GM21528 (cell line): ENCODE data around the gene TMEM240.
"Not testable (repeated sequence)": the region's sequence is repeated elsewhere in the genome, so short reads cannot be mapped to it uniquely, and the experiment has no call there.

Source experiments
- ATAC-seq: cut with Tn5 transposase; IDR thresholded peaks from one replicate; pipeline ENCODE4 v1.9.1; 2021; ENCODE audit warnings: mild to moderate bottlenecking, moderate library complexity; ENCODE audit not compliant: unreplicated experiment, low FRiP score

TMEM240 gene

GRCh38 chr1:1527092-1527816 lies 13.2 kb downstream of the TMEM240 start:
- no peak for ATAC-seq

GRCh38 chr1:1526476-1526875 lies 13.9 kb downstream of the TMEM240 start:
- ATAC-seq, result not testable (repeated sequence)

- ATAC-seq, result not testable (repeated sequence)
These were observed 15.6 kb downstream of the TMEM240 start for GRCh38 chr1:1524750-1525383.

GRCh38 chr1:1523651-1524050 lies 16.8 kb downstream of the TMEM240 start:
- not testable (repeated sequence) for ATAC-seq

- not testable (repeated sequence) for ATAC-seq
These were observed 17.2 kb downstream of the TMEM240 start for GRCh38 chr1:1523226-1523625.

GRCh38 chr1:1522536-1522935 lies 17.9 kb downstream of the TMEM240 start:
- ATAC-seq, result not testable (repeated sequence)

- no peak for ATAC-seq
These were observed 19.1 kb downstream of the TMEM240 start for GRCh38 chr1:1521331-1521730.

- not testable (repeated sequence) for ATAC-seq
These were observed 20.5 kb downstream of the TMEM240 start for GRCh38 chr1:1519805-1520505.

GRCh38 chr1:1518621-1519007 lies 21.8 kb downstream of the TMEM240 start:
- ATAC-seq, result not testable (repeated sequence)

GRCh38 chr1:1517973-1518620 lies 22.3 kb downstream of the TMEM240 start:
- ATAC-seq, result no peak

- ATAC-seq, result not testable (repeated sequence)
These were observed 23.5 kb downstream of the TMEM240 start for GRCh38 chr1:1516923-1517322.

- ATAC-seq, result not testable (repeated sequence)
These were observed 26.0 kb downstream of the TMEM240 start for GRCh38 chr1:1514376-1514775.

GRCh38 chr1:1513675-1514074 lies 26.7 kb downstream of the TMEM240 start:
- ATAC-seq, result not testable (repeated sequence)

- ATAC-seq, result peak; percentile 16
These were observed 28.0 kb downstream of the TMEM240 start for GRCh38 chr1:1512425-1512824.

GRCh38 chr1:1511533-1512285 lies 28.7 kb downstream of the TMEM240 start, which contains the start of gene ATAD3A:
Gene ATAD3A (plus strand): TSS chr1:1512162. CDS start chr1:1512269, 107 bp downstream.
- ATAC-seq, result peak; percentile 69

- no peak for ATAC-seq
These were observed 29.4 kb downstream of the TMEM240 start for GRCh38 chr1:1510912-1511532.

- ATAC-seq, result not testable (repeated sequence)
These were observed 31.0 kb downstream of the TMEM240 start for GRCh38 chr1:1509465-1509850.

- not testable (repeated sequence) for ATAC-seq
These were observed 31.5 kb downstream of the TMEM240 start for GRCh38 chr1:1508775-1509464.

GRCh38 chr1:1507305-1507704 lies 33.1 kb downstream of the TMEM240 start:
- ATAC-seq, result no peak
